NB4 (cell line): ENCODE data around the gene MARCHF4.
A peak's percentile ranks its signal among the peaks of the same experiment; 100 is the strongest.

Experiments
- DNase-seq: peaks from one replicate; pipeline ENCODE4 v3.0.0; 2010; ENCODE audit warnings: low read depth
- H3K4me3 ChIP-seq: one replicate; pipeline ENCODE4 v1.5.1; 2011; ENCODE audit warnings: mild to moderate bottlenecking, low read depth, low read length, moderate library complexity
- MYC ChIP-seq: IDR thresholded peaks from 2 replicates; pipeline ENCODE4 v1.6.1; 2011; ENCODE audit warnings: low read depth, low read length
- POLR2A ChIP-seq: IDR thresholded peaks from 2 replicates; pipeline ENCODE4 v1.6.1; 2011; ENCODE audit warnings: mild to moderate bottlenecking; ENCODE audit not compliant: insufficient read length; ENCODE audit errors: extremely low read depth
- TF ChIP-seq, protein P1 (sequence below): IDR thresholded peaks from 2 replicates; pipeline ENCODE4 v1.6.1; 2011; ENCODE audit warnings: low read depth, low read length
- TF ChIP-seq, protein P2 (sequence below): IDR thresholded peaks from one replicate; pipeline ENCODE4 v1.5.1; 2012; ENCODE audit warnings: low read depth, low read length

The MARCHF4 gene

DNA sequence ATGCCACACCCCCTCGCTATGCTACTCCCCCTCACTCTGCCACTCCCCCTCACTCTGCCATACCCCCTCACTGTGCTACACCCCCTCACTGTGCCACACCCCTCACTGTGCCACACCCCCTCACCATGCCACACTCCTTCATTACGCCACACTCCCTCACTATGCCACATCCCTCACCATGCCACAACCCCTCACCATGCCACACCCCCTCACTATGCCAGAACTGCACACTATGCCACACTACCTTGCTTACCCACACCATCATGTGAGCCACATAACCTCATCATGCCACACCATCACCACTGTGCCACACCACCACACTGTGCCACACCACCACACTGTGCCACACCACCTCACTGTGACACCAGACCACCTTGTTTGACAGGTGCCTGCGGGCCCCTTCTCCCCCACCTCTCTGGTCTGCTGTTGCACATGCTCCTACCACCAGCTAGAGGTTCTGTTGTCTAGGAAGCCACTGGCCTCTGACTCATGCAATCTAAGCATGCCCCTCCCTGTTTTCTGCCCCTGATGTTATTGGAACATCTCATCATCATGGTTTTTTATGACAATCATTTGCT lies 22.0 kb downstream of the MARCHF4 start:
- H3K4me3 ChIP-seq, result no peak overlapping the region
- TF ChIP-seq POLR2A (no peak), MYC (no peak)
- TF ChIP-seq, protein P1, sequence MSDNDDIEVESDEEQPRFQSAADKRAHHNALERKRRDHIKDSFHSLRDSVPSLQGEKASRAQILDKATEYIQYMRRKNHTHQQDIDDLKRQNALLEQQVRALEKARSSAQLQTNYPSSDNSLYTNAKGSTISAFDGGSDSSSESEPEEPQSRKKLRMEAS, result no peak
- TF ChIP-seq, protein P2, sequence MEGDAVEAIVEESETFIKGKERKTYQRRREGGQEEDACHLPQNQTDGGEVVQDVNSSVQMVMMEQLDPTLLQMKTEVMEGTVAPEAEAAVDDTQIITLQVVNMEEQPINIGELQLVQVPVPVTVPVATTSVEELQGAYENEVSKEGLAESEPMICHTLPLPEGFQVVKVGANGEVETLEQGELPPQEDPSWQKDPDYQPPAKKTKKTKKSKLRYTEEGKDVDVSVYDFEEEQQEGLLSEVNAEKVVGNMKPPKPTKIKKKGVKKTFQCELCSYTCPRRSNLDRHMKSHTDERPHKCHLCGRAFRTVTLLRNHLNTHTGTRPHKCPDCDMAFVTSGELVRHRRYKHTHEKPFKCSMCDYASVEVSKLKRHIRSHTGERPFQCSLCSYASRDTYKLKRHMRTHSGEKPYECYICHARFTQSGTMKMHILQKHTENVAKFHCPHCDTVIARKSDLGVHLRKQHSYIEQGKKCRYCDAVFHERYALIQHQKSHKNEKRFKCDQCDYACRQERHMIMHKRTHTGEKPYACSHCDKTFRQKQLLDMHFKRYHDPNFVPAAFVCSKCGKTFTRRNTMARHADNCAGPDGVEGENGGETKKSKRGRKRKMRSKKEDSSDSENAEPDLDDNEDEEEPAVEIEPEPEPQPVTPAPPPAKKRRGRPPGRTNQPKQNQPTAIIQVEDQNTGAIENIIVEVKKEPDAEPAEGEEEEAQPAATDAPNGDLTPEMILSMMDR, result no peak
- peak; percentile 19 for DNase-seq

DNA sequence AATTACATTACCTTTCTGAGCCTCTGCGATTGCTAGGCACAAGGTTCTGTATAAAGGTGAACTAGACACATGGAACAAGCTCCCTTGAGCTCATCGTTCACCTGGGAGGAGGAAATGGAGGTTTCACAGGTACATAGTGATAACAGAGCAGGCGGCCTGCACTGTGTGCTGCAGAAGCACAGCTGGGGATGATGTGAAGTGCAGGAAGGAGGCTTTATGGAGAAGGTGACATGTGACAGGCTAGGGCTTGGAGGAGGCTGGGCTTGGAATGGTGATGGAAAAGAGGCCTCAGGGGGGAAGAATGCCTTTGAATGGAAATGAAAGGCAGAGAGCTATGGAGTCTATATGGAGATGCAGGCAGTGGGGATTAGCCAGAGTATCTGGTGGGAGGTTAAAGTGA lies 22.9 kb downstream of the MARCHF4 start:
- TF ChIP-seq, protein P1, result no peak
- TF ChIP-seq, protein P2, result no peak
- TF ChIP-seq POLR2A (no peak), MYC (no peak)

DNA sequence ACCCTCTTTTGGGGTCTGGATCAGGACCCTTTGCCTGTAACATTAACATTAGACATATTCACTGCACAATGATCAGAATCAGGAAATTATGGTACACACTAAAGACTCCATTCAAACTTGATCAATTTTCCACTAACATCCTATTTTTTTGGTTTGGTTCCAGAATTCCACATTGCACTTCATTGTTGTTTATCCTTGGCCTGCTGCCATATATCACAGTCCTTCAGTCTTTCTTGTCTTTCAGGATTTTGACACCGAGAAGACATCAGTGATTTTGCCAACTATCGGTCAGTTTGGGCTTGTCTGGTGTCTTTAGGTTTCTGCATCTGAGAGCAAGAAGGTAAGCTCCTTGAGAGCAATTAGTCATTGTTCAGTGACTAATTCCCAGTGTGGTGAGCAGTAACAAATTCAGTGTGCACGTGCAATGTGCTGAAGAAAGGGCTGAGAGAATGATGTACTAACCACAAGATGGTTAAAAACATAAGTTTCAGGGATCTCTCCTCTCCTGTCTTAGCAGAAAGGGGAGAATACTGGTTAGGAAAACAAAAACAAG lies 23.5 kb downstream of the MARCHF4 start:
- DNase-seq, result peak; percentile 16
- no peak overlapping the region for H3K4me3 ChIP-seq
- TF ChIP-seq, protein P1, result no peak
- TF ChIP-seq, protein P2, result no peak
- TF ChIP-seq MYC (no peak), POLR2A (no peak)

More for the DNA sequence above, 22.9 kb downstream of the MARCHF4 start:
- DNase-seq, result no peak
- no peak overlapping the region for H3K4me3 ChIP-seq

DNA sequence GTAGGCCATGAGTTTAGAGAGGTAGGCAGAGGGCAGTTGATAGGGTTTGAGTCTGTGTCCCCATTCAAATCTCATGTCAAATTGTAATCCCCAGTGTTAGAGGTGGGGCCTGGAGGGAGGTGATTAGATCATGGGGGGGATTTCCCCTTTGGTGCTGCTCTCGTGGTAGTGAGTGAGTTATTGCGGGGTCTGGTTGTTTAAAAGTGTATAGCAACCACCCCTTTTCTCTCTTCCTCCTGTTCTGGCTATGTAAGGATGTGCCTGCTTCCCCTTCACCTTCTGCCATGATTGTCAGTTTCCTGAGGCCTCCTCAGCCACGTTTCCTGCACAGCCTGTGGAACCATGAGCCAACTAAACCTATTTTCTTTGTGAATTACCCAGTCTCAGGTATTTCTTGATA lies 25.5 kb downstream of the MARCHF4 start:
- TF ChIP-seq, protein P1, result no peak
- TF ChIP-seq POLR2A (no peak), MYC (no peak)
- TF ChIP-seq, protein P2, result no peak
- no peak for DNase-seq

DNA sequence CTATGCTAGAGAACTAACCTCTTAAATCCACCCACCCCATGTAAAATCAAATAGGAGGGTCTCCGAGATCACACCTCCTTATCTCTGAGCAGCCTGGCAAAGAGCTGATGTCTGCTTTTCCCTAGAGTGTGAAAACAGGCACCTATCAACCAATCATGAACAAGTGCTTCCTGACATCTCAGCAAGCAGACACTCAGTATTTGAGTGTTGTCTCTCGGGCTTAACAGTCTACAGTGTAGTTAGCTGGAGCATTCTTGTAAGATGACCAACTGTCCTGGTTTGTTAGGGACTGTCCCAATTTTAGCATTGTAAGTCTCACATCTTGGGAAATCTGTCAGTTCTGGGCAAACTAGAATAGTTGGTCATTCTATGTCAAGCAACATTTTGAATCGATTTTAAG lies 26.4 kb downstream of the MARCHF4 start:
- TF ChIP-seq, protein P2, result no peak
- no peak overlapping the region for H3K4me3 ChIP-seq
- DNase-seq, result no peak

More for the DNA sequence above, 25.5 kb downstream of the MARCHF4 start:
- no peak overlapping the region for H3K4me3 ChIP-seq

DNA sequence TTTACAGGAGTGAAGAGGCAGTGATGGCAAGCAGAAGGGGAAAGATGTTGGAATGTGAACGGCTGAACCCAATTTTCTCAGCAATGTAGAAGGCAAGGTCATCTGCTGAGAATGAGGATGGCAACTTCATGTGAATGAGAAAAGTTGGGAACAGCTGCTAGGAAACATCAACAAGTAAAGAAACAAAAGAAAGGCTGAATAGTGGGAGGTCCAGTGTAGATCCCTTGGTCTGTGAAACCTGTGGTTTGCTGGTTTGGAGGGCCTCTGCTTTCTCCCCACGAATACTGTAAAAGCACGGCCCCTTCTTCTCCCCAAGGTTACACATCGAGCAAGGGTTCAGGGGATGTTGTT lies 27.4 kb downstream of the MARCHF4 start:
- no peak for DNase-seq
- TF ChIP-seq POLR2A (no peak), MYC (no peak)
- TF ChIP-seq, protein P1, result no peak
- TF ChIP-seq, protein P2, result no peak
- H3K4me3 ChIP-seq, result no peak overlapping the region
